ENCODE data around the gene PRSS33.

Gene PRSS33

GRCh38 chr16:2820836-2821486 is 33.6 kb upstream of the PRSS33 start:
- no peak for DNase-seq (ENCODE audit: low read depth in 2 of 2)

GRCh38 chr16:2819939-2820835 is 32.8 kb upstream of the PRSS33 start:
- DNase-seq (ENCODE audit: low read depth in 2 of 2): no peak

GRCh38 chr16:2819179-2819938 is 32.0 kb upstream of the PRSS33 start:
- DNase-seq (ENCODE audit: low read depth in 2 of 2): no peak

GRCh38 chr16:2818272-2818876 is 31.0 kb upstream of the PRSS33 start:
- DNase-seq (ENCODE audit: low read depth in 2 of 2): no peak

GRCh38 chr16:2817340-2818271 is 30.2 kb upstream of the PRSS33 start:
- DNase-seq (ENCODE audit: low read depth in 2 of 2): no peak

GRCh38 chr16:2816751-2817339 is 29.5 kb upstream of the PRSS33 start, which contains the start of gene PRSS21:
PRSS21 (plus strand) TSS chr16:2817237; CDS start chr16:2817269, 32 bp downstream.
- DNase-seq (ENCODE audit: low read depth in 2 of 2): peak in 1 of 2 donors; percentile 32

- no peak for DNase-seq (ENCODE audit: low read depth in 2 of 2)
These were observed 28.0 kb upstream of the PRSS33 start for GRCh38 chr16:2815299-2815771.

GRCh38 chr16:2814551-2815298 is 27.4 kb upstream of the PRSS33 start:
- DNase-seq (ENCODE audit: low read depth in 2 of 2): no peak

GRCh38 chr16:2813771-2814221 is 26.4 kb upstream of the PRSS33 start:
- no peak for DNase-seq (ENCODE audit: low read depth in 2 of 2)

- no peak for DNase-seq (ENCODE audit: low read depth in 2 of 2)
These were observed 24.5 kb upstream of the PRSS33 start for GRCh38 chr16:2811703-2812471.

- no peak for DNase-seq (ENCODE audit: low read depth in 2 of 2)
These were observed 23.3 kb upstream of the PRSS33 start for GRCh38 chr16:2810651-2811050.

GRCh38 chr16:2809149-2809760 is 21.9 kb upstream of the PRSS33 start:
- DNase-seq (ENCODE audit: low read depth in 2 of 2): no peak

- DNase-seq (ENCODE audit: low read depth in 2 of 2): no peak
These were observed 20.8 kb upstream of the PRSS33 start for GRCh38 chr16:2808181-2808580.

GRCh38 chr16:2806286-2806685 is 18.9 kb upstream of the PRSS33 start:
- no peak for DNase-seq (ENCODE audit: low read depth in 2 of 2)

GRCh38 chr16:2804728-2805127 is 17.4 kb upstream of the PRSS33 start:
- DNase-seq (ENCODE audit: low read depth in 2 of 2): no peak

- no peak for DNase-seq (ENCODE audit: low read depth in 2 of 2)
These were observed 16.3 kb upstream of the PRSS33 start for GRCh38 chr16:2803545-2804195.

- no peak for DNase-seq (ENCODE audit: low read depth in 2 of 2)
These were observed 12.5 kb upstream of the PRSS33 start for GRCh38 chr16:2799859-2800226.
